Measurements from ENCODE around the gene ABLIM2. TPM values are rescaled to one million over a fixed set of nuclear protein-coding genes. Genes with fewer than 3 reads are reported as not detected.

ABLIM2 gene
- total and polyA plus RNA-seq, 10 of the 15 experiments (the other 5 are each of a cell fraction or from before 2014, with no cell fraction given): 0.03 to 0.15 (median 0.05) TPM; not detected in 7

DNA sequence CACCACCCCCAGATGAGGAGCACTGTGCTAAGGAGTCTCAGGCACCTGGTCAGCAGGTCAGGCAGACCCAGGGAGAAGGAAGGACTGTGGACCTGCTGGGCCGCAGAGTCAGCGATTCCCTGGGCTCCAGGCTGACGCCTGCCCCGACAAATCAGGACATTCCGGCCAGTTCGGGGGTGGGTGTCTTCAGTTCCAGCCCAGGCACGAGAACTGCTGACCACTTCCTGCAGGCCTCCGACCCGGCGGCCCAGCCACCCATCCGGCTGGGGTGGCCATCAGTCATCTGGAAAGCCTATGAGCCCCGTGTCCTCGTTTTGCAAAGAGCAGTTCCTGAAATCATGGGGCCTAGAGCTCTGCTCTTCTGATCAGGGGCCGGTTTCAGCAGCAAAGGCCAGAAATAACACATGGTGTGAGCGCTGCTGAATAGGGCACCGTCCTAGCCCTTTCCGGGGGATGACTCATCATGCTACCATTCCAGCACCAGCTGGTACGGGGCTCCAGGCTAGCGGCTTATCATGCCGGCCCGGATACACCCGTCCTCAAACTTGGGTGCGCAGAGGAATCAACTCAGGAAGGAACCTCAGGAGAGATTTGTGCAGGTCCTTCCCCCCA is 32.6 kb upstream of the ABLIM2 start:
- Histone ChIP-seq H3K27ac (ENCODE audit: control insufficient read depth, insufficient read depth) (peak overlapping the region; percentile 48), H4K20me1 (ENCODE audit: control insufficient read depth, insufficient read depth) (no peaks in the 10 kb centered on the region), H3K9ac (ENCODE audit: control insufficient read depth, insufficient read depth, low read length) (no peak overlapping the region), H3K27me3 (replicated peaks in 1 of 2; ENCODE audit: control insufficient read depth in 2 of 2, insufficient read depth in 2 of 2, low read length in 1 of 2) (no peaks in the 10 kb centered on the region), H3K79me2 (ENCODE audit: control insufficient read depth, insufficient read depth, low read length) (no peaks in the 10 kb centered on the region), H2AFZ (ENCODE audit: control insufficient read depth, low read depth, low read length) (peak overlapping the region; percentile 69), H3K4me3 (no peak overlapping the region), H3K4me1 (ENCODE audit: control insufficient read depth, insufficient read depth, low read length) (peaks cover 15% of the 10 kb centered on the region), H3K36me3 (ENCODE audit: control insufficient read depth in 2 of 2, insufficient read depth in 2 of 2, low read length in 1 of 2) (no peaks in the 10 kb centered on the region), H3K9me3 (replicated peaks; ENCODE audit: control insufficient read depth, insufficient read depth, low read length) (no peaks in the 10 kb centered on the region), H3K4me2 (ENCODE audit: control insufficient read depth, insufficient read depth) (peak overlapping the region; percentile 38)
- ChIA-PET RAD21 (ENCODE audit: unreplicated experiment) (interaction anchor here (0.8 to 5.8 kb wide), 7 partner anchors 8 to 153 kb away, joined by 3 to 76 read pairs (median 4); partner anchors contain the start of genes ABLIM2 and SH3TC1), POLR2A (interaction anchor here (1.0 kb wide), 1 partner anchor 14 kb away, joined by 6 read pairs; no protein-coding TSS in a partner anchor), SMC1A (ENCODE audit: uncharacterized antibody, unreplicated experiment) (interaction anchor here (1.0 to 4.1 kb wide), 6 partner anchors 10 to 156 kb away, joined by 3 to 37 read pairs (median 5); no protein-coding TSS in a partner anchor), CTCF (interaction anchor here (1.1 to 6.3 kb wide), 6 partner anchors 10 to 387 kb away, joined by 5 to 96 read pairs (median 8); no protein-coding TSS in a partner anchor)
- intact Hi-C loops (cut with micrococcal nuclease; ENCODE audit: unreplicated experiment): no loop called here
- ATAC-seq: peak; percentile 69
- peak; percentile 44 for DNase-seq (ENCODE audit: low read depth, low spot score)
- TF ChIP-seq DPF2 (IDR thresholded peaks at IDR 0.05): peak; percentile 49; the same call in 1 of the 2 replicates
- no peak for TF ChIP-seq NBN (IDR thresholded peaks at IDR 0.05)
- peak; percentile 47; the same call in 1 of the 2 replicates for TF ChIP-seq SPI1 (IDR thresholded peaks at IDR 0.05; ENCODE audit: borderline replicate concordance, insufficient read depth, low read depth, low read length)
- TF ChIP-seq NR2F1 (conservative IDR thresholded peaks at IDR 0.05): peak; percentile 39; the same call in 1 of the 2 replicates
- no peak for TF ChIP-seq HDAC6 (IDR thresholded peaks at IDR 0.05; ENCODE audit: unreplicated experiment)
- TF ChIP-seq TCF7 (IDR thresholded peaks at IDR 0.05; ENCODE audit: borderline replicate concordance): no peak
- peak in 1 of 2 experiments; percentile 48; a peak in 2 of 4 replicates for TF ChIP-seq IKZF2 (IDR thresholded peaks at IDR 0.05)
- peak; percentile 56 to 80; a peak in 3 of 4 replicates for TF ChIP-seq BHLHE40 (IDR thresholded peaks at IDR 0.05; ENCODE audit: borderline replicate concordance in 1 of 2, low read depth in 2 of 2, low read length in 1 of 2)
- TF ChIP-seq, protein P1, sequence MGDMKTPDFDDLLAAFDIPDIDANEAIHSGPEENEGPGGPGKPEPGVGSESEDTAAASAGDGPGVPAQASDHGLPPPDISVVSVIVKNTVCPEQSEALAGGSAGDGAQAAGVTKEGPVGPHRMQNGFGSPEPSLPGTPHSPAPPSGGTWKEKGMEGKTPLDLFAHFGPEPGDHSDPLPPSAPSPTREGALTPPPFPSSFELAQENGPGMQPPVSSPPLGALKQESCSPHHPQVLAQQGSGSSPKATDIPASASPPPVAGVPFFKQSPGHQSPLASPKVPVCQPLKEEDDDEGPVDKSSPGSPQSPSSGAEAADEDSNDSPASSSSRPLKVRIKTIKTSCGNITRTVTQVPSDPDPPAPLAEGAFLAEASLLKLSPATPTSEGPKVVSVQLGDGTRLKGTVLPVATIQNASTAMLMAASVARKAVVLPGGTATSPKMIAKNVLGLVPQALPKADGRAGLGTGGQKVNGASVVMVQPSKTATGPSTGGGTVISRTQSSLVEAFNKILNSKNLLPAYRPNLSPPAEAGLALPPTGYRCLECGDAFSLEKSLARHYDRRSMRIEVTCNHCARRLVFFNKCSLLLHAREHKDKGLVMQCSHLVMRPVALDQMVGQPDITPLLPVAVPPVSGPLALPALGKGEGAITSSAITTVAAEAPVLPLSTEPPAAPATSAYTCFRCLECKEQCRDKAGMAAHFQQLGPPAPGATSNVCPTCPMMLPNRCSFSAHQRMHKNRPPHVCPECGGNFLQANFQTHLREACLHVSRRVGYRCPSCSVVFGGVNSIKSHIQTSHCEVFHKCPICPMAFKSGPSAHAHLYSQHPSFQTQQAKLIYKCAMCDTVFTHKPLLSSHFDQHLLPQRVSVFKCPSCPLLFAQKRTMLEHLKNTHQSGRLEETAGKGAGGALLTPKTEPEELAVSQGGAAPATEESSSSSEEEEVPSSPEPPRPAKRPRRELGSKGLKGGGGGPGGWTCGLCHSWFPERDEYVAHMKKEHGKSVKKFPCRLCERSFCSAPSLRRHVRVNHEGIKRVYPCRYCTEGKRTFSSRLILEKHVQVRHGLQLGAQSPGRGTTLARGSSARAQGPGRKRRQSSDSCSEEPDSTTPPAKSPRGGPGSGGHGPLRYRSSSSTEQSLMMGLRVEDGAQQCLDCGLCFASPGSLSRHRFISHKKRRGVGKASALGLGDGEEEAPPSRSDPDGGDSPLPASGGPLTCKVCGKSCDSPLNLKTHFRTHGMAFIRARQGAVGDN (IDR thresholded peaks at IDR 0.05): peak; percentile 63; the same call in 1 of the 2 replicates
- TF ChIP-seq, protein P2, sequence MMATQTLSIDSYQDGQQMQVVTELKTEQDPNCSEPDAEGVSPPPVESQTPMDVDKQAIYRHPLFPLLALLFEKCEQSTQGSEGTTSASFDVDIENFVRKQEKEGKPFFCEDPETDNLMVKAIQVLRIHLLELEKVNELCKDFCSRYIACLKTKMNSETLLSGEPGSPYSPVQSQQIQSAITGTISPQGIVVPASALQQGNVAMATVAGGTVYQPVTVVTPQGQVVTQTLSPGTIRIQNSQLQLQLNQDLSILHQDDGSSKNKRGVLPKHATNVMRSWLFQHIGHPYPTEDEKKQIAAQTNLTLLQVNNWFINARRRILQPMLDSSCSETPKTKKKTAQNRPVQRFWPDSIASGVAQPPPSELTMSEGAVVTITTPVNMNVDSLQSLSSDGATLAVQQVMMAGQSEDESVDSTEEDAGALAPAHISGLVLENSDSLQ (IDR thresholded peaks at IDR 0.05): peak; percentile 58; the same call in 1 of the 2 replicates
- TF ChIP-seq EP300 (IDR thresholded peaks at IDR 0.05; ENCODE audit: borderline replicate concordance in 1 of 2, control insufficient read depth in 1 of 2, low read depth in 2 of 2, low read length in 2 of 2): 0 out of 4 replicates have a peak, but pooled peaks of 1 of the 2 experiments have one; percentile 13
- TF ChIP-seq IKZF1 (conservative IDR thresholded peaks at IDR 0.05): peak; percentile 44; the same call in 1 of the 2 replicates
- TF ChIP-seq, protein P3, sequence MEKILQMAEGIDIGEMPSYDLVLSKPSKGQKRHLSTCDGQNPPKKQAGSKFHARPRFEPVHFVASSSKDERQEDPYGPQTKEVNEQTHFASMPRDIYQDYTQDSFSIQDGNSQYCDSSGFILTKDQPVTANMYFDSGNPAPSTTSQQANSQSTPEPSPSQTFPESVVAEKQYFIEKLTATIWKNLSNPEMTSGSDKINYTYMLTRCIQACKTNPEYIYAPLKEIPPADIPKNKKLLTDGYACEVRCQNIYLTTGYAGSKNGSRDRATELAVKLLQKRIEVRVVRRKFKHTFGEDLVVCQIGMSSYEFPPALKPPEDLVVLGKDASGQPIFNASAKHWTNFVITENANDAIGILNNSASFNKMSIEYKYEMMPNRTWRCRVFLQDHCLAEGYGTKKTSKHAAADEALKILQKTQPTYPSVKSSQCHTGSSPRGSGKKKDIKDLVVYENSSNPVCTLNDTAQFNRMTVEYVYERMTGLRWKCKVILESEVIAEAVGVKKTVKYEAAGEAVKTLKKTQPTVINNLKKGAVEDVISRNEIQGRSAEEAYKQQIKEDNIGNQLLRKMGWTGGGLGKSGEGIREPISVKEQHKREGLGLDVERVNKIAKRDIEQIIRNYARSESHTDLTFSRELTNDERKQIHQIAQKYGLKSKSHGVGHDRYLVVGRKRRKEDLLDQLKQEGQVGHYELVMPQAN (conservative IDR thresholded peaks at IDR 0.05): 0 out of 2 replicates have a peak, but pooled peaks have one; percentile 42
- peak; percentile 80 for FAIRE-seq
- 9% methylated on average over 23 of the region's 23 CpGs for WGBS (ENCODE audit: insufficient coverage, insufficient replicate concordance, low lambda C conversion rate, missing lambda C conversion rate)
- in situ Hi-C loops (cut with MboI): no loop called here
- BruUV-seq (replicated peaks): no TSS peak
